H1 (cell line): ENCODE measurements around the gene CLEC19A. TPM values are rescaled to one million over a fixed set of nuclear protein-coding genes. Genes with fewer than 3 reads are reported as not detected.
A peak's percentile ranks its signal among the peaks of the same experiment; 100 is the strongest.

Experiments used
- CTCF ChIA-PET: fragments of 300-600 bp; sonication (Branson Sonifier 250); formaldehyde crosslinking; loops from one replicate; lab custom pipeline; 2021; ENCODE audit not compliant: partially characterized antibody; lab: Charles Lee
- POLR2A ChIA-PET: fragments of 300-600 bp; sonication (Branson Sonifier 250); formaldehyde crosslinking; loops from one replicate; lab custom pipeline; 2021; ENCODE audit warnings: inconsistent platforms; ENCODE audit not compliant: partially characterized antibody; lab: Charles Lee
- DNase-seq, 2 experiments: peaks; one replicate each; pipeline versions ENCODE4 v3.0.0 to v3.0.0-alpha.2; 2010 to 2022; ENCODE audit warnings: low spot score in 2 of 2, low read depth in 1 of 2, mixed read lengths in 1 of 2
- FAIRE-seq: peaks from 2 replicates; lab custom pipeline; 2011; peaks lifted over from hg19 to GRCh38; lab: Jason Lieb, UNC
- H2AFZ ChIP-seq: 2 replicates; pipeline ENCODE4 v1.8.1; 2012; ENCODE audit warnings: low read length, inconsistent platforms
- H2AK5ac ChIP-seq: 2 replicates; pipeline ENCODE4 v1.6.1; 2013; ENCODE audit warnings: low read depth, low read length
- H2BK120ac ChIP-seq: replicated peaks from 2 replicates; pipeline ENCODE3; 2013; ENCODE audit warnings: low read depth, low read length, inconsistent platforms
- H2BK12ac ChIP-seq: 2 replicates; pipeline ENCODE4 v1.6.1; 2013; ENCODE audit warnings: low read depth, low read length
- H2BK15ac ChIP-seq: 2 replicates; pipeline ENCODE4 v1.6.1; 2013; ENCODE audit warnings: low read length
- H2BK20ac ChIP-seq: 2 replicates; pipeline ENCODE4 v1.6.1; 2013; ENCODE audit warnings: low read length
- H2BK5ac ChIP-seq: 2 replicates; pipeline ENCODE4 v1.6.1; 2013; ENCODE audit warnings: low read depth, low read length
- H3K14ac ChIP-seq: 2 replicates; pipeline ENCODE4 v1.6.1; 2013; ENCODE audit warnings: inconsistent platforms; ENCODE audit not compliant: insufficient read length
- H3K18ac ChIP-seq: 2 replicates; pipeline ENCODE4 v1.6.1; 2013; ENCODE audit warnings: low read length; ENCODE audit errors: extremely low read depth
- H3K23ac ChIP-seq: 2 replicates; pipeline ENCODE4 v1.6.1; 2013; ENCODE audit warnings: inconsistent platforms; ENCODE audit not compliant: insufficient read length
- H3K23me2 ChIP-seq: 2 replicates; pipeline ENCODE4 v1.6.1; 2013; ENCODE audit warnings: low read depth, low read length
- H3K27ac ChIP-seq: 2 replicates; pipeline ENCODE4 v1.6.1; 2011; ENCODE audit warnings: low read depth, low read length, inconsistent platforms
- H3K27me3 ChIP-seq, 4 experiments: replicated peaks in 1 of 4; 1 replicate in 1 of 4; 2 replicates in 3 of 4; pipeline versions ENCODE4 v1.6.1 to v1.8.1; 2011 to 2013; ENCODE audit warnings: low read length in 3 of 4, mild to moderate bottlenecking in 3 of 4, inconsistent platforms in 2 of 4, mixed read lengths in 2 of 4, moderate library complexity in 1 of 4; ENCODE audit not compliant: control insufficient read depth in 3 of 4, insufficient read depth in 3 of 4; ENCODE audit errors: extremely low read depth in 1 of 4
- H3K36me3 ChIP-seq, 4 experiments: 2 replicates each; pipeline versions ENCODE4 v1.6.1 to v1.8.1; 2011 to 2013; ENCODE audit warnings: mild to moderate bottlenecking in 4 of 4, low read length in 3 of 4, moderate library complexity in 2 of 4, control low read depth in 1 of 4, inconsistent platforms in 1 of 4; ENCODE audit not compliant: insufficient read depth in 4 of 4, control insufficient read depth in 2 of 4
- H3K4ac ChIP-seq: replicated peaks from 2 replicates; pipeline ENCODE3; 2013; ENCODE audit warnings: low read length, low read depth, mixed read lengths, inconsistent platforms; ENCODE audit not compliant: insufficient read length
- H3K4me1 ChIP-seq, 4 experiments: replicated peaks in 1 of 4; 1 replicate in 1 of 4; 2 replicates in 3 of 4; pipeline versions ENCODE4 v1.6.1 to v1.8.1; 2011 to 2013; ENCODE audit warnings: low read length in 3 of 4, inconsistent platforms in 2 of 4, mixed read lengths in 1 of 4; ENCODE audit not compliant: insufficient read depth in 4 of 4, control insufficient read depth in 3 of 4
- H3K4me2 ChIP-seq, 2 experiments: 2 replicates each; pipeline versions ENCODE4 v1.6.1 to v1.8.1; 2011 to 2013; ENCODE audit warnings: low read depth in 2 of 2, low read length in 2 of 2, control low read depth in 1 of 2, inconsistent platforms in 1 of 2, mild to moderate bottlenecking in 1 of 2; ENCODE audit not compliant: insufficient read depth in 1 of 2
- H3K4me3 ChIP-seq, 4 experiments: fragments of 200-600, 300-600 bp in 1 of 4; sonication (generic), shearing (Covaris generic), sonication (Bioruptor Twin) in 1 of 4; 2 replicates each; pipeline versions ENCODE4 v1.5.1 to v1.8.1; 2011 to 2016; ENCODE audit warnings: low read length in 4 of 4, low read depth in 3 of 4, control low read depth in 2 of 4, inconsistent platforms in 2 of 4, mild to moderate bottlenecking in 2 of 4, mixed read lengths in 1 of 4, moderate library complexity in 1 of 4; ENCODE audit not compliant: insufficient read depth in 2 of 4; ENCODE audit errors: extremely low read depth in 1 of 4
- H3K56ac ChIP-seq: replicated peaks from 2 replicates; pipeline ENCODE3; 2013; ENCODE audit warnings: low read depth, mild to moderate bottlenecking, mixed read lengths, low read length, inconsistent platforms; ENCODE audit not compliant: insufficient read length
- H3K79me1 ChIP-seq: 2 replicates; pipeline ENCODE4 v1.6.1; 2013; ENCODE audit warnings: low read depth, low read length, control low read depth
- H3K79me2 ChIP-seq, 2 experiments: 2 replicates each; pipeline versions ENCODE4 v1.6.1 to v1.8.1; 2012 to 2013; ENCODE audit warnings: low read length in 2 of 2, mild to moderate bottlenecking in 2 of 2, inconsistent platforms in 1 of 2; ENCODE audit not compliant: insufficient read depth in 2 of 2, control insufficient read depth in 1 of 2
- H3K9ac ChIP-seq, 4 experiments: replicated peaks in 1 of 4; 1 replicate in 1 of 4; 2 replicates in 3 of 4; pipeline versions ENCODE4 v1.6.1 to v1.8.1; 2011 to 2013; ENCODE audit warnings: low read depth in 3 of 4, low read length in 3 of 4, control low read depth in 2 of 4, mild to moderate bottlenecking in 2 of 4, moderate library complexity in 2 of 4, inconsistent platforms in 1 of 4; ENCODE audit errors: extremely low read depth in 1 of 4
- H3K9me3 ChIP-seq, 2 experiments: 2 replicates each; pipeline versions ENCODE4 v1.6.1 to v1.8.1; 2012 to 2013; ENCODE audit warnings: mild to moderate bottlenecking in 2 of 2, moderate library complexity in 2 of 2, control low read depth in 1 of 2, inconsistent platforms in 1 of 2, low read depth in 1 of 2, low read length in 1 of 2, mixed read lengths in 1 of 2; ENCODE audit not compliant: insufficient read depth in 2 of 2
- H4K20me1 ChIP-seq, 2 experiments: replicated peaks in 1 of 2; 2 replicates each; pipeline versions ENCODE3 to v1.8.1; 2011 to 2013; ENCODE audit warnings: inconsistent platforms in 2 of 2, low read length in 2 of 2, mild to moderate bottlenecking in 1 of 2; ENCODE audit not compliant: insufficient read depth in 2 of 2, control insufficient read depth in 1 of 2
- H4K5ac ChIP-seq: 2 replicates; pipeline ENCODE4 v1.6.1; 2013; ENCODE audit warnings: low read length, low read depth, mixed read lengths, inconsistent platforms; ENCODE audit not compliant: insufficient read length
- H4K8ac ChIP-seq: 2 replicates; pipeline ENCODE4 v1.8.0; 2013; ENCODE audit warnings: mild to moderate bottlenecking, moderate library complexity, low read length, inconsistent platforms; ENCODE audit not compliant: insufficient read depth; ENCODE audit errors: extremely low read depth
- H4K91ac ChIP-seq: replicated peaks from 2 replicates; pipeline ENCODE3; 2013; ENCODE audit warnings: low read length, mixed read lengths, inconsistent platforms; ENCODE audit not compliant: insufficient read length
- ASH2L ChIP-seq: fragments of 200-600, 300-600 bp; sonication (generic); IDR thresholded peaks from one replicate; pipeline ENCODE4 v1.7.1; 2017; ENCODE audit warnings: low read length
- ATF3 ChIP-seq: IDR thresholded peaks from 2 replicates; pipeline ENCODE4 v1.6.1; 2011; ENCODE audit warnings: low read depth, mild to moderate bottlenecking, low read length; ENCODE audit not compliant: insufficient read depth
- EGR1 ChIP-seq: IDR thresholded peaks from 2 replicates; pipeline ENCODE4 v1.6.1; 2011; ENCODE audit warnings: low read depth, low read length, borderline replicate concordance
- HDAC6 ChIP-seq: IDR thresholded peaks from one replicate; pipeline ENCODE4 v1.7.1; 2012; ENCODE audit warnings: low read depth, mild to moderate bottlenecking, inconsistent platforms, low read length, moderate library complexity
- JUN ChIP-seq: IDR thresholded peaks from 2 replicates; pipeline ENCODE4 v1.6.1; 2011; ENCODE audit warnings: low read depth, mild to moderate bottlenecking, improper control_type of control experiment, low read length
- NANOG ChIP-seq: IDR thresholded peaks from 2 replicates; pipeline ENCODE4 v1.6.1; 2011; ENCODE audit warnings: low read length, low read depth, mild to moderate bottlenecking, inconsistent platforms; ENCODE audit not compliant: insufficient read depth, poor library complexity, severe bottlenecking
- SIN3A ChIP-seq, 2 experiments: IDR thresholded peaks in 1 of 2; conservative IDR thresholded peaks in 1 of 2; 2 replicates each; pipeline ENCODE4 v1.6.1; 2011 to 2012; ENCODE audit warnings: low read length in 2 of 2, improper control_type of control experiment in 1 of 2, low read depth in 1 of 2, mild to moderate bottlenecking in 1 of 2
- SP2 ChIP-seq: IDR thresholded peaks from 2 replicates; pipeline ENCODE4 v1.6.1; 2012; ENCODE audit warnings: mild to moderate bottlenecking, low read length, inconsistent platforms
- SP4 ChIP-seq: IDR thresholded peaks from 2 replicates; pipeline ENCODE4 v1.6.1; 2012; ENCODE audit warnings: low read length, inconsistent platforms
- TEAD4 ChIP-seq: IDR thresholded peaks from 2 replicates; pipeline ENCODE4 v1.6.1; 2012; ENCODE audit warnings: low read depth, low read length, inconsistent platforms, mixed read lengths
- USF2 ChIP-seq: IDR thresholded peaks from 2 replicates; pipeline ENCODE4 v1.6.1; 2011; ENCODE audit warnings: low read length, improper control_type of control experiment
- WGBS, 2 experiments: shearing (Covaris generic) in 1 of 2; methylation state at CpG; one replicate each; pipeline versions ENCODE4 v1.1.6 to v1.1.7; 2013 to 2015; ENCODE audit warnings: low lambda C conversion rate in 2 of 2, mixed read lengths in 2 of 2, inconsistent platforms in 1 of 2, low coverage in 1 of 2, missing lambda C conversion rate in 1 of 2; ENCODE audit not compliant: insufficient replicate concordance in 2 of 2, insufficient coverage in 1 of 2, insufficient read length in 1 of 2; ENCODE audit errors: extremely low coverage in 1 of 2, missing lambda C conversion rate in 1 of 2; 5-methylcytosine and 5-hydroxymethylcytosine counted together
- polyA plus RNA-seq, 7 experiments: library from polyadenylated mRNA; depleted of rRNA in 3 of 7; stranded (reverse) in 5 of 7; unstranded in 2 of 7; fragments of >200 nt in 5 of 7; fragments of 200-250 nt in 2 of 7; gene quantifications; 1 replicate in 5 of 7; 2 replicates in 1 of 7; 4 replicates in 1 of 7; pipeline versions ENCODE4 v1.2.1 to v1.2.3, GENCODE V29; 2011 to 2013; ENCODE audit warnings: missing spikeins in 2 of 7, mixed read lengths in 2 of 7
- total RNA-seq: library from RNA; stranded (reverse); fragmentation: NEBNext Ultra II Directional; extraction: Animal tissue kit (Norgen Biotek cat#: 25700); gene quantifications from 2 replicates; pipeline ENCODE4 v1.2.1, GENCODE V29; 2021

Gene CLEC19A
- total and polyA plus RNA-seq, 2 of the 8 experiments (the other 6 are each of a cell fraction or from before 2014, with no cell fraction given) = 0.35 to 0.88 TPM

- Histone ChIP-seq H2BK120ac (no peak overlapping the region), H4K91ac (peak overlapping the region; percentile 13), H3K4me3 (peak overlapping the region in 1 of 4 experiments; percentile 8; a peak in 2 of 8 replicates), H3K4me2 (peak overlapping the region; percentile 34 to 48), H3K9ac (no peak overlapping the region), H2AK5ac (no peak overlapping the region), H2BK5ac (peak overlapping the region; percentile 76; the same call in 1 of the 2 replicates), H3K9me3 (peaks cover 6 to 11% of the 10 kb centered on the region in 2 experiments; a peak in 2 of 4 replicates), H3K27me3 (no peaks in the 10 kb centered on the region), H4K8ac (no peak overlapping the region), H3K79me2 (no peaks in the 10 kb centered on the region; a peak in 1 of 4 replicates), H3K14ac (no peak overlapping the region), H2BK12ac (peak overlapping the region; percentile 97), H3K4me1 (peaks cover 4 to 14% (median 8%) of the 10 kb centered on the region in 4 experiments), H4K5ac (no peak overlapping the region), H3K79me1 (no peaks in the 10 kb centered on the region), H2BK15ac (no peak overlapping the region), H3K36me3 (no peaks in the 10 kb centered on the region), H3K27ac (no peak overlapping the region), H3K4ac (no peak overlapping the region), H3K56ac (no peak overlapping the region), H2BK20ac (peak overlapping the region; percentile 99; the same call in 1 of the 2 replicates), H3K18ac (peak overlapping the region; percentile 75; the same call in 1 of the 2 replicates), H3K23me2 (no peaks in the 10 kb centered on the region), H3K23ac (no peak overlapping the region), H4K20me1 (no peaks in the 10 kb centered on the region), H2AFZ (no peak overlapping the region)
- peak in 1 of 2 experiments; percentile 54 for DNase-seq
- ChIA-PET POLR2A (no interaction called here), CTCF (interaction anchor here (0.6 to 1.3 kb wide), 2 partner anchors 45 to 94 kb away, joined by 5 read pairs; no protein-coding TSS in a partner anchor)
- 28% methylated on average over 7 of the region's 7 CpGs; no CpG with 5 or more reads in 1 of the 2 experiments for WGBS, 2 experiments
- no peak for FAIRE-seq
- TF ChIP-seq NANOG (no peak), ASH2L (no peak), SP2 (no peak), EGR1 (peak; percentile 75), JUN (no peak), TEAD4 (0 out of 2 replicates have a peak, but pooled peaks have one; percentile 40), SIN3A (conservative IDR thresholded peaks at IDR 0.05 in 1 of 2, IDR thresholded peaks at IDR 0.05 in 1 of 2; ENCODE audit: low read depth in 1 of 2, low read length in 2 of 2) (0 out of 4 replicates have a peak, but pooled peaks of 1 of the 2 experiments have one; percentile 24), USF2 (peak; percentile 72), HDAC6 (no peak), SP4 (no peak), ATF3 (no peak)
Observed at GRCh38 chr16:19316846-19317245, 31.3 kb downstream of the CLEC19A start.
